Natural killer cell (primary cell): ENCODE data around the gene OXSR1. TPM values are rescaled to one million over a fixed set of nuclear protein-coding genes. Genes with fewer than 3 reads are reported as not detected.
A peak's percentile ranks its signal among the peaks of the same experiment; 100 is the strongest.

Source experiments
- ATAC-seq, 3 donors: fragments of 150-1000 bp in 2 of 3; fragments of 200-7000 bp in 1 of 3; cut with Tn5 transposase; 1 replicate in 1 of 3; 2 replicates in 2 of 3; pipeline ENCODE4 v1.10.0; 2021; ENCODE audit warnings: mild to moderate bottlenecking in 2 of 3, moderate library complexity in 2 of 3
- DNase-seq, 2 donors: peaks; one replicate each; pipeline versions ENCODE4 v3.0.0 to v3.0.0-alpha.2; 2013 to 2021; ENCODE audit warnings: mixed read lengths in 1 of 2
- H3K27ac ChIP-seq: one replicate; pipeline ENCODE4 v1.5.1; 2013; ENCODE audit warnings: mild to moderate bottlenecking, low read length
- H3K27me3 ChIP-seq: one replicate; pipeline ENCODE4 v1.6.1; 2013; ENCODE audit warnings: low read length; ENCODE audit not compliant: control insufficient read depth, insufficient read depth
- H3K36me3 ChIP-seq: one replicate; pipeline ENCODE4 v1.6.1; 2013; ENCODE audit warnings: low read length; ENCODE audit not compliant: control insufficient read depth, insufficient read depth
- H3K4me1 ChIP-seq: one replicate; pipeline ENCODE4 v1.6.1; 2013; ENCODE audit warnings: low read length; ENCODE audit not compliant: control insufficient read depth, insufficient read depth
- H3K4me3 ChIP-seq: one replicate; pipeline ENCODE4 v1.5.1; 2013; ENCODE audit warnings: low read length
- H3K9me3 ChIP-seq: one replicate; pipeline ENCODE4 v1.6.1; 2013; ENCODE audit warnings: low read length; ENCODE audit not compliant: control insufficient read depth, insufficient read depth
- H3K27ac Mint-ChIP-seq, 2 donors: one replicate each; pipeline ENCODE4 v1.8.0; 2022; ENCODE audit warnings: mild to moderate bottlenecking in 2 of 2, mixed read lengths in 2 of 2, moderate library complexity in 1 of 2
- H3K27me3 Mint-ChIP-seq, 2 donors: one replicate each; pipeline ENCODE4 v1.8.0; 2022; ENCODE audit warnings: low read depth in 2 of 2, mixed read lengths in 2 of 2
- H3K36me3 Mint-ChIP-seq: one replicate; pipeline ENCODE4 v1.8.0; 2022; ENCODE audit warnings: mixed read lengths
- H3K4me1 Mint-ChIP-seq, 2 donors: one replicate each; pipeline ENCODE4 v1.8.0; 2022; ENCODE audit warnings: mixed read lengths in 2 of 2
- H3K4me3 Mint-ChIP-seq: one replicate; pipeline ENCODE4 v1.8.0; 2022; ENCODE audit warnings: mild to moderate bottlenecking, moderate library complexity, mixed read lengths
- H3K9me3 Mint-ChIP-seq, 2 donors: one replicate each; pipeline ENCODE4 v1.8.0; 2022; ENCODE audit warnings: mixed read lengths in 2 of 2
- CTCF ChIP-seq: fragments of 200-600 bp; IDR thresholded peaks from one replicate; pipeline ENCODE4 v1.8.0; 2022; ENCODE audit warnings: antibody characterized with exemption
- WGBS: methylation state at CpG from one replicate; pipeline ENCODE4 v1.1.7; 2013; ENCODE audit warnings: missing lambda C conversion rate; ENCODE audit not compliant: insufficient coverage; 5-methylcytosine and 5-hydroxymethylcytosine counted together
- intact Hi-C: fragments of 100-400 bp; cut with micrococcal nuclease; formaldehyde crosslinking; loops from one replicate; pipeline ENCODE4 v1.14.2; 2022
- total RNA-seq, 4 donors: library from RNA; stranded (reverse); fragments of 120-200 nt in 1 of 4; gene quantifications; one replicate each; pipeline versions ENCODE4 v1.2.3 to v1.2.4, GENCODE V29; 2013 to 2022

Gene OXSR1
- total RNA-seq, 3 donors from 2014 or later (not counting 1 experiment from before 2014, with no cell fraction given): 37.2 to 46.1 (median 44.0) TPM

GRCh38 chr3:38136393-38136776 lies 29.0 kb upstream of the OXSR1 start:
- Mint-ChIP-seq H3K9me3 (no peaks in the 10 kb centered on the region), H3K27ac (peak overlapping the region; percentile 95), H3K4me3 (peak overlapping the region; percentile 99), H3K4me1 (peaks cover 67 to 70% of the 10 kb centered on the region in 2 donors), H3K36me3 (no peaks in the 10 kb centered on the region), H3K27me3 (no peaks in the 10 kb centered on the region)
- under 1% methylated on average over 18 of the region's 20 CpGs for WGBS
- peak in 1 of 3 donors; percentile 4 for ATAC-seq
- peaks cover 32% of the 10 kb centered on the region for H3K36me3 ChIP-seq
- intact Hi-C loops: loop anchor here (2.0 kb wide), 1 partner anchor 1144 kb away; the partner anchor contains the start of genes EPM2AIP1 and MLH1
- H3K4me3 ChIP-seq: peak overlapping the region; percentile 95
- DNase-seq: peak; percentile 42 to 46
- H3K27ac ChIP-seq: peak overlapping the region; percentile 66
- H3K9me3 ChIP-seq: no peaks in the 10 kb centered on the region
- H3K27me3 ChIP-seq: no peaks in the 10 kb centered on the region
- TF ChIP-seq CTCF: no peak
- H3K4me1 ChIP-seq: peaks cover 52% of the 10 kb centered on the region

- peaks cover 55% of the 10 kb centered on the region for H3K4me1 ChIP-seq
- WGBS: under 1% methylated on average over 66 of the region's 66 CpGs
- Mint-ChIP-seq H3K27ac (peak within 1 kb of the TSS; percentile 95), H3K4me3 (peak within 1 kb of the TSS; percentile 99), H3K36me3 (no peaks in the 10 kb centered on the region), H3K9me3 (no peaks in the 10 kb centered on the region), H3K27me3 (no peaks in the 10 kb centered on the region), H3K4me1 (peaks cover 68 to 70% of the 10 kb centered on the region in 2 donors)
- TF ChIP-seq CTCF: no peak
- peak within 1 kb of the TSS; percentile 95 for H3K27ac ChIP-seq
- H3K27me3 ChIP-seq: no peaks in the 10 kb centered on the region
- intact Hi-C loops: loop anchor here (1.0 to 2.0 kb wide), 2 partner anchors 28 to 1144 kb away; partner anchors contain the start of genes EPM2AIP1, MLH1 and OXSR1
- H3K4me3 ChIP-seq: peak within 1 kb of the TSS; percentile 95
- H3K9me3 ChIP-seq: no peaks in the 10 kb centered on the region
- H3K36me3 ChIP-seq: peaks cover 27% of the 10 kb centered on the region
- DNase-seq (peak; percentile 94 to 98), ATAC-seq (peak; percentile 89 to 96 (median 91))
Measured at GRCh38 chr3:38136777-38137614, 28.3 kb upstream of the OXSR1 start, which contains the start of gene ACAA1. Gene ACAA1 (minus strand): TSS chr3:38137127. CDS start chr3:38137035, 92 bp downstream.

GRCh38 chr3:38137615-38138348 lies 27.6 kb upstream of the OXSR1 start:
- Mint-ChIP-seq H3K9me3 (no peaks in the 10 kb centered on the region), H3K27ac (peak overlapping the region; percentile 95), H3K27me3 (no peaks in the 10 kb centered on the region), H3K4me1 (peaks cover 68 to 70% of the 10 kb centered on the region in 2 donors), H3K36me3 (no peaks in the 10 kb centered on the region), H3K4me3 (peak overlapping the region; percentile 99)
- WGBS: 13% methylated on average over 22 of the region's 22 CpGs
- ATAC-seq (no peak), DNase-seq (peak; percentile 31 to 52)
- TF ChIP-seq CTCF: no peak
- Histone ChIP-seq H3K4me3 (peak overlapping the region; percentile 95), H3K27ac (peak overlapping the region; percentile 95), H3K36me3 (peaks cover 27% of the 10 kb centered on the region), H3K4me1 (peaks cover 55% of the 10 kb centered on the region), H3K27me3 (no peaks in the 10 kb centered on the region), H3K9me3 (no peaks in the 10 kb centered on the region)
- intact Hi-C loops: loop anchor here (1.0 to 2.0 kb wide), 2 partner anchors 28 to 1145 kb away; partner anchors contain the start of genes EPM2AIP1, MLH1 and OXSR1
